ENCODE results near the gene RNF41. TPM values are rescaled to one million over a fixed set of nuclear protein-coding genes. Genes with fewer than 3 reads are reported as not detected.

RNF41 gene
- total RNA-seq, 6 experiments from 2014 or later, result 10.6 to 23.0 (median 12.3) TPM

DNA sequence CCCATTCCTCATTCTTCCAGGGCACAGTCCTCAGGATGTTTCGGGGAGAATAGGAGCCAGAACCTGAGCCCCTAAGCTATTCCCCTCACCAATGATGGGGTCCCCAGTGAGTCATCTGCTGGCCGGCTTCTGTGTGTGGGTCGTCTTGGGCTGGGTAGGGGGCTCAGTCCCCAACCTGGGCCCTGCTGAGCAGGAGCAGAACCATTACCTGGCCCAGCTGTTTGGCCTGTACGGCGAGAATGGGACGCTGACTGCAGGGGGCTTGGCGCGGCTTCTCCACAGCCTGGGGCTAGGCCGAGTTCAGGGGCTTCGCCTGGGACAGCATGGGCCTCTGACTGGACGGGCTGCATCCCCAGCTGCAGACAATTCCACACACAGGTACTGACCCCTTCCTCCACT lies 9.5 kb upstream of the RNF41 start:
- ATAC-seq (peak in 1 of 4 donors; percentile 3), DNase-seq (no peak)
- intact Hi-C loops (cut with DNase I), result no loop called here
- peak overlapping the region; percentile 26 to 60 (median 57) for H3K4me3 ChIP-seq
- peaks cover 0 to 6% (median 2%) of the 10 kb centered on the region in 4 donors for H3K36me3 ChIP-seq
- H3K27me3 ChIP-seq, result no peaks in the 10 kb centered on the region
- TF ChIP-seq, protein P1, sequence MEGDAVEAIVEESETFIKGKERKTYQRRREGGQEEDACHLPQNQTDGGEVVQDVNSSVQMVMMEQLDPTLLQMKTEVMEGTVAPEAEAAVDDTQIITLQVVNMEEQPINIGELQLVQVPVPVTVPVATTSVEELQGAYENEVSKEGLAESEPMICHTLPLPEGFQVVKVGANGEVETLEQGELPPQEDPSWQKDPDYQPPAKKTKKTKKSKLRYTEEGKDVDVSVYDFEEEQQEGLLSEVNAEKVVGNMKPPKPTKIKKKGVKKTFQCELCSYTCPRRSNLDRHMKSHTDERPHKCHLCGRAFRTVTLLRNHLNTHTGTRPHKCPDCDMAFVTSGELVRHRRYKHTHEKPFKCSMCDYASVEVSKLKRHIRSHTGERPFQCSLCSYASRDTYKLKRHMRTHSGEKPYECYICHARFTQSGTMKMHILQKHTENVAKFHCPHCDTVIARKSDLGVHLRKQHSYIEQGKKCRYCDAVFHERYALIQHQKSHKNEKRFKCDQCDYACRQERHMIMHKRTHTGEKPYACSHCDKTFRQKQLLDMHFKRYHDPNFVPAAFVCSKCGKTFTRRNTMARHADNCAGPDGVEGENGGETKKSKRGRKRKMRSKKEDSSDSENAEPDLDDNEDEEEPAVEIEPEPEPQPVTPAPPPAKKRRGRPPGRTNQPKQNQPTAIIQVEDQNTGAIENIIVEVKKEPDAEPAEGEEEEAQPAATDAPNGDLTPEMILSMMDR (IDR thresholded peaks at IDR 0.05), result no peak
- no peak for TF ChIP-seq POLR2A (IDR thresholded peaks at IDR 0.05)
- H3K27ac ChIP-seq, result peak overlapping the region in 1 of 3 donors; percentile 74
- H3K4me1 ChIP-seq, result peaks cover 0 to 12% (median 4%) of the 10 kb centered on the region in 4 donors
- no peaks in the 10 kb centered on the region for H3K9me3 ChIP-seq
- WGBS (ENCODE audit: insufficient coverage, low coverage, low lambda C conversion rate, missing lambda C conversion rate), result 23% methylated on average over 3 of the region's 11 CpGs

DNA sequence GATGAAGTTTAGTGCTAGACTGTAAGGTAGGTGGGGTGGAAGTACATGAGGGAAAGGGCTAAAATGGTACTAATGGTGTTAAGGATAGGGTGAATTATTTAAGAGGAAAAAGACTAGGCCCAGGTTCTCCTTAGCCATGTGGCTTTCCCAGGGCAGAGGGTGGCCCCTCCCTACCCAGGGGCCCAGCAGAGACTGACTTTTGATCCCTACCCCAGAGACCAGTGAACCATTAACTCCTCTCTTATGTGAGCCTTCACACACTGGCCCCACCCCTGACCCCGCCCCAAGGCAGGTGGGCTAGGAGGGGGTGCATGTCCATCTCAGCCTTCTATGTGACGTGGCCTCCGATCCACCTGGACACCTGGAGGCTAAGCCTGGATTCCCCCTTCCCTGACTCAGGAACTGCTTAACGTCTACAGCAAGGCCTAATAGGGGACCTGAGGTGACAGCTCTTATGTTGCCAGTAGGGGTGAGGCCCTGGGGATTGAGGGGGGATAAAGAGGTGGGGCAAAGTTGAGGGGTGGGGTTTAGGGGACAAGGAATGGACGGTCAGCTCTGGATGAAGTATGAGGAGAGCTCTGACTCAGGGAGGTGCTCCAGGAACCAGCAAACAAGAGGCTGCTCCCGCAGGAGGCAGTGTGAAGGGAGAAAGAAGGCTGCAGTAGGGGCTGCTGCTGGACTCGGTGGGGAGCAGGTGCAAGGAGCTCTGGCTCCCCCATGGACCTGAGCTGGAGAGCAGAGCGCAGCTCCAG lies 8.9 kb upstream of the RNF41 start:
- peaks cover 0 to 5% (median 0%) of the 10 kb centered on the region in 4 donors for H3K36me3 ChIP-seq
- peak; percentile 69 to 90 (median 76) for DNase-seq
- H3K4me3 ChIP-seq, result peak overlapping the region; percentile 26 to 60 (median 57)
- H3K9me3 ChIP-seq, result no peaks in the 10 kb centered on the region
- no peaks in the 10 kb centered on the region for H3K27me3 ChIP-seq
- peak; percentile 95 to 98 (median 96) for ATAC-seq
- H3K27ac ChIP-seq, result peak overlapping the region in 2 of 3 donors; percentile 74 to 75
- 26% methylated on average over 5 of the region's 8 CpGs for WGBS (ENCODE audit: insufficient coverage, low coverage, low lambda C conversion rate, missing lambda C conversion rate)
- intact Hi-C loops (cut with DNase I), result no loop called here
- peaks cover 0 to 12% (median 4%) of the 10 kb centered on the region in 4 donors for H3K4me1 ChIP-seq
- TF ChIP-seq, protein P1 (IDR thresholded peaks at IDR 0.05), result no peak
- TF ChIP-seq POLR2A (IDR thresholded peaks at IDR 0.05), result no peak

DNA sequence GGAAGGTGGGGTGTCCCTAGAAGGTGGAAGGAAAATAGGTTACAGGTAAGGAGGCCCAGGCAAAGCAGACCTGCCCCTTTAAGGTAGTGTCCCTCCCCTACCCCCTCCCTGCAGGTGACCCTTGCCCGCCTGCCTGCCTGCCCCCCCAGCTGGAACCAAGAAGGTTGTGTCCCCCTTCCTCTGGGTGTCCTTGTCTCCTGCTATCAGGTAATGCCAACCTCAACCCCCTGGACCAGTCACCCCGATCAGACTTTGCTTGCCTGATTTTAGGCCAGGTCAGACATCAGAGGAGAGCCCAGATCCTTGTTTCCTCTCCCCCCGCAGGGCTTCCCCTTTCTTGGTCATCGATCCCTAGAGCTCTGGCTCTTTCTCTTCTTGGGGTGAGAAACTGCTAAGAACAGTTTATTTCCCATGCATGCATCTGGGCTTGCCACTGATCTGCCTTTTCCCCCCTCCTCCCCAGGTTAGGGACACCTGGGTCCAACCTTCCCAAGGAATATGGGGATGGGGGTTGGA lies 8.3 kb upstream of the RNF41 start, which contains the start of gene SLC39A5:
TSS of gene SLC39A5 (plus strand) at position 136 of the 516 bp plus-strand sequence. CDS start 1,224 bp downstream, outside the sequence.
- DNase-seq (peak in 1 of 3 donors; percentile 75), ATAC-seq (peak in 3 of 4 donors; percentile 44 to 57 (median 46))
- TF ChIP-seq POLR2A (IDR thresholded peaks at IDR 0.05), result no peak
- peaks cover 0 to 12% (median 4%) of the 10 kb centered on the region in 4 donors for H3K4me1 ChIP-seq
- WGBS (ENCODE audit: insufficient coverage, low coverage, low lambda C conversion rate, missing lambda C conversion rate), result 19% methylated on average over 4 of the region's 4 CpGs
- H3K4me3 ChIP-seq, result peak within 1 kb of the TSS; percentile 26 to 60 (median 57)
- H3K36me3 ChIP-seq, result no peaks in the 10 kb centered on the region
- H3K27me3 ChIP-seq, result no peaks in the 10 kb centered on the region
- no peaks in the 10 kb centered on the region for H3K9me3 ChIP-seq
- intact Hi-C loops (cut with DNase I), result no loop called here
- peak within 1 kb of the TSS in 2 of 3 donors; percentile 74 to 75 for H3K27ac ChIP-seq

DNA sequence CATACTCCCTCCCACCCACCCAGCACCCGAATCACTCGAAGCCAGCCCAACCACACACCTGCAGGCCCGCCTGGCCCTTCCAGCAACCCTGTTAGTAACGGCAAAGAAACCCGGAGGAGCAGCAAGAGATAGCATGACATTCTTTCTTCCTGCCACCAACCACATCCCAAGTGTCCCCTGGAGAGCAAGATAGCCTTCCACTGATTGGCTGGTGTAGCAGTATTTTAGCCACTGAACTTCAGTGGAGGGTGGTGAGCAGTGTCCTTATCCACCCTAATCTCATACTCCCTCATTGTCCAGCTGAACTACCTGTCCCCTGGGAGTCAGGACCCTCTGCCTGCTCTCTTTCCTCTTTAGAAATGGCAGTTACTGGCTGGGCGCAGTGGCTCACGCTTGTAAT lies 7.4 kb upstream of the RNF41 start:
- no peak overlapping the region for H3K27ac ChIP-seq
- no peaks in the 10 kb centered on the region for H3K27me3 ChIP-seq
- no peak for DNase-seq
- no peak for ATAC-seq
- H3K9me3 ChIP-seq, result no peaks in the 10 kb centered on the region
- TF ChIP-seq POLR2A (IDR thresholded peaks at IDR 0.05), result no peak
- TF ChIP-seq, protein P1 (IDR thresholded peaks at IDR 0.05), result no peak
- intact Hi-C loops (cut with DNase I), result no loop called here
- no peaks in the 10 kb centered on the region for H3K36me3 ChIP-seq
- WGBS (ENCODE audit: insufficient coverage, low coverage, low lambda C conversion rate, missing lambda C conversion rate), result 82% methylated on average over 6 of the region's 7 CpGs
- H3K4me3 ChIP-seq, result no peak overlapping the region
- peaks cover 0 to 12% (median 5%) of the 10 kb centered on the region in 4 donors for H3K4me1 ChIP-seq

DNA sequence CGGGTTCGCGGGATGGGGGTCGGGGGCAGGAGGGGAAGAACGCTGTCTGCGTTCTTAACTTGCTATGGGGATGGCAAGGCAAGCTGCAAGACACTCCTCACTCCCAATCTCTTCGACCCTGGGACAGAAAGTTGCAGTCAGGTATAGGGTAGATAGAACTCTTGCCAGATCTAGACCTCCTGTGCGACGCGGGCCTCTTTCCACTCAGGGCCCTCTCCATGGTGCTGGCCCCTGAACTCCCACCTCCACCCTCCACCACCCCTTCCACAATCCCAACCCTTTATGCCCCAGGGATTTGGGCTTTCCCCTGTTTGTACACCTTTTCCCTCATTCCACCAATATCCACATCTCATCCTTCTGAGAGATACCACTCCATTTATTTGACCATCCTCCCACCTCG lies 3.2 kb upstream of the RNF41 start:
- no peaks in the 10 kb centered on the region for H3K27me3 ChIP-seq
- no peaks in the 10 kb centered on the region for H3K9me3 ChIP-seq
- intact Hi-C loops (cut with DNase I), result no loop called here
- ATAC-seq (no peak), DNase-seq (no peak)
- no peak overlapping the region for H3K27ac ChIP-seq
- TF ChIP-seq, protein P1 (IDR thresholded peaks at IDR 0.05), result no peak
- TF ChIP-seq POLR2A (IDR thresholded peaks at IDR 0.05), result no peak
- H3K4me1 ChIP-seq, result peaks cover 0 to 24% (median 7%) of the 10 kb centered on the region in 4 donors
- WGBS (ENCODE audit: insufficient coverage, low coverage, low lambda C conversion rate, missing lambda C conversion rate), result 55% methylated on average over 5 of the region's 11 CpGs
- H3K36me3 ChIP-seq, result no peaks in the 10 kb centered on the region
- H3K4me3 ChIP-seq, result peak overlapping the region; percentile 65 to 78 (median 72)

Measured in right lobe of liver (tissue), 6 donors.